Measurements from ENCODE around the gene AQP1.

AQP1 gene

GRCh38 chr7:30934732-30935568 is 23.3 kb downstream of the AQP1 start:
- DNase-seq, result no peak
- H3K79me2 ChIP-seq (ENCODE audit: insufficient read depth, low read length), result no peaks in the 10 kb centered on the region
- peaks cover 4% of the 10 kb centered on the region for H3K27me3 ChIP-seq (ENCODE audit: insufficient read depth, low read length, poor library complexity)
- no peak overlapping the region for H3K27ac ChIP-seq (ENCODE audit: low read length)
- no peaks in the 10 kb centered on the region for H3K9me3 ChIP-seq (ENCODE audit: insufficient read depth, low read length, severe bottlenecking)
- ATAC-seq (ENCODE audit: insufficient read depth, low read depth), result no peak
- TF ChIP-seq EZH2 (IDR thresholded peaks at IDR 0.05; ENCODE audit: borderline replicate concordance, low read depth, low read length, severe bottlenecking), result no peak
- no peak for TF ChIP-seq CTCF (IDR thresholded peaks at IDR 0.05; ENCODE audit: borderline replicate concordance, extremely low read depth, low read length, poor library complexity, severe bottlenecking)
- H3K36me3 ChIP-seq (ENCODE audit: insufficient read depth, low read length), result no peaks in the 10 kb centered on the region
- H3K4me2 ChIP-seq (ENCODE audit: insufficient read depth, low read length), result no peak overlapping the region
- no peaks in the 10 kb centered on the region for H3K4me1 ChIP-seq (ENCODE audit: insufficient read depth, low read length)
- no peak overlapping the region for H3K9ac ChIP-seq (ENCODE audit: low read depth, low read length)
- peaks cover 5% of the 10 kb centered on the region; the same call in 1 of the 2 replicates for H4K20me1 ChIP-seq (ENCODE audit: insufficient read depth, low read length)
- no peak overlapping the region for H2AFZ ChIP-seq (ENCODE audit: low read depth, low read length)
- H3K4me3 ChIP-seq (ENCODE audit: low read depth in 1 of 2, low read length in 2 of 2), result no peak overlapping the region

- Histone ChIP-seq H3K9me3 (ENCODE audit: insufficient read depth, low read length, severe bottlenecking) (no peaks in the 10 kb centered on the region), H3K9ac (ENCODE audit: low read depth, low read length) (no peak overlapping the region), H3K4me1 (ENCODE audit: insufficient read depth, low read length) (no peaks in the 10 kb centered on the region), H3K4me3 (ENCODE audit: low read depth in 1 of 2, low read length in 2 of 2) (no peak overlapping the region), H3K79me2 (ENCODE audit: insufficient read depth, low read length) (no peaks in the 10 kb centered on the region), H3K27me3 (ENCODE audit: insufficient read depth, low read length, poor library complexity) (peaks cover 4% of the 10 kb centered on the region), H3K27ac (ENCODE audit: low read length) (no peak overlapping the region), H2AFZ (ENCODE audit: low read depth, low read length) (no peak overlapping the region), H3K36me3 (ENCODE audit: insufficient read depth, low read length) (no peaks in the 10 kb centered on the region), H3K4me2 (ENCODE audit: insufficient read depth, low read length) (no peak overlapping the region), H4K20me1 (ENCODE audit: insufficient read depth, low read length) (peaks cover 5% of the 10 kb centered on the region; the same call in 1 of the 2 replicates)
- TF ChIP-seq CTCF (IDR thresholded peaks at IDR 0.05; ENCODE audit: borderline replicate concordance, extremely low read depth, low read length, poor library complexity, severe bottlenecking), result no peak
- TF ChIP-seq EZH2 (IDR thresholded peaks at IDR 0.05; ENCODE audit: borderline replicate concordance, low read depth, low read length, severe bottlenecking), result no peak
- ATAC-seq (ENCODE audit: insufficient read depth, low read depth), result no peak
- DNase-seq, result no peak
Observed at GRCh38 chr7:30935569-30935877, 23.9 kb downstream of the AQP1 start.

DNA sequence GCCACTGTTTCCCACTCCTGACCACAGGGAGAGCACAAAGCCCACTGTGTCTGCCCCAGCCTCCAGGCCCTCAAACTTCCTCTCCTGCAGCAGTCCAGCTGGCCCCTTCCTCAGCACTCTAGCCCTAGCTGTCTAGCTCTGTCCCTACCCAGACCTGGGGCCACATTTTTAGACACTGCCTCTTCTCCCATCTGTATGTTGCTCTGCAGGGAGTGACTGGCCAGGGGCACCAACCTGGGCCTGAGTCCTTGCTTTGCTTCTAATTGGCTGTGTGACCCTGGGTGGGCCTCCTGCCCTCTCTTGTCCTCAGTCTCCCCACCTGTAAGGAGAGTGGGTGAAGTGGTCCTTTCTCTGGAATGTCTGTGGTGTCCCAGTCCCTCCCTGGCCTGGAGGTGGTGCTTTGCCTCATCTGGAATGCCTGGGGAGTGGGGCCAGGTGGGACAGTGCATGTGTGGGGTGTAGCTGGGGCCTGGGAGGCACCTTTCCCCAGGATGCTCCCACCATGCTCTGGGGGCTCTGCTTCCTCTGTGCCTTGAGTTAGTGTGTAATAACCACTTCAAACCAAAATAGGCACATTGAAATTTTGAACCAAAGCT is 25.1 kb downstream of the AQP1 start:
- no peaks in the 10 kb centered on the region for H3K9me3 ChIP-seq (ENCODE audit: insufficient read depth, low read length, severe bottlenecking)
- no peak overlapping the region for H3K4me2 ChIP-seq (ENCODE audit: insufficient read depth, low read length)
- H3K27me3 ChIP-seq (ENCODE audit: insufficient read depth, low read length, poor library complexity), result peaks cover 4% of the 10 kb centered on the region
- no peaks in the 10 kb centered on the region for H3K79me2 ChIP-seq (ENCODE audit: insufficient read depth, low read length)
- H2AFZ ChIP-seq (ENCODE audit: low read depth, low read length), result no peak overlapping the region
- no peak overlapping the region for H3K9ac ChIP-seq (ENCODE audit: low read depth, low read length)
- DNase-seq (no peak), ATAC-seq (ENCODE audit: insufficient read depth, low read depth) (no peak)
- no peak overlapping the region for H3K27ac ChIP-seq (ENCODE audit: low read length)
- H3K4me1 ChIP-seq (ENCODE audit: insufficient read depth, low read length), result no peaks in the 10 kb centered on the region
- H3K4me3 ChIP-seq (ENCODE audit: low read depth in 1 of 2, low read length in 2 of 2), result no peak overlapping the region
- H4K20me1 ChIP-seq (ENCODE audit: insufficient read depth, low read length), result peaks cover 5% of the 10 kb centered on the region; the same call in 1 of the 2 replicates
- no peaks in the 10 kb centered on the region for H3K36me3 ChIP-seq (ENCODE audit: insufficient read depth, low read length)
- TF ChIP-seq EZH2 (IDR thresholded peaks at IDR 0.05; ENCODE audit: borderline replicate concordance, low read depth, low read length, severe bottlenecking) (no peak), CTCF (IDR thresholded peaks at IDR 0.05; ENCODE audit: borderline replicate concordance, extremely low read depth, low read length, poor library complexity, severe bottlenecking) (no peak)

Measured in DND-41 (cell line).